Suprapubic skin (tissue), 4 donors: ENCODE data around the gene STAP1. TPM values are rescaled to one million over a fixed set of nuclear protein-coding genes. Genes with fewer than 3 reads are reported as not detected.

Experiments
- DNase-seq, 2 donors: peaks; one replicate each; pipeline ENCODE4 v3.0.0-alpha.2; 2019; ENCODE audit warnings: low spot score in 2 of 2
- H3K27ac ChIP-seq: fragments of 200-600 bp; sonication (generic); one replicate; pipeline ENCODE4 v1.5.1; 2019
- H3K27me3 ChIP-seq: fragments of 200-600 bp; sonication (generic); one replicate; pipeline ENCODE4 v1.5.1; 2019
- H3K36me3 ChIP-seq: fragments of 200-600 bp; sonication (generic); one replicate; pipeline ENCODE4 v1.5.1; 2019
- H3K4me1 ChIP-seq: fragments of 200-600 bp; sonication (generic); one replicate; pipeline ENCODE4 v1.5.1; 2019
- H3K4me3 ChIP-seq: fragments of 200-600 bp; sonication (generic); one replicate; pipeline ENCODE4 v1.5.1; 2019; ENCODE audit warnings: mild to moderate bottlenecking
- H3K9me3 ChIP-seq: fragments of 200-600 bp; sonication (generic); one replicate; pipeline ENCODE4 v1.5.1; 2019
- CTCF ChIP-seq, 2 donors: fragments of 200-600 bp in 1 of 2; fragments of 450-650 bp in 1 of 2; sonication (generic) in 1 of 2; IDR thresholded peaks; one replicate each; pipeline ENCODE4 v1.5.1; 2016 to 2019; ENCODE audit warnings: antibody characterized with exemption in 2 of 2, mild to moderate bottlenecking in 1 of 2, moderate library complexity in 1 of 2
- EP300 ChIP-seq: sonication (generic); formaldehyde crosslinking; IDR thresholded peaks from one replicate; pipeline ENCODE4 v1.6.1; 2017; ENCODE audit warnings: antibody characterized with exemption
- POLR2A ChIP-seq, 2 donors: fragments of 450-650 bp; IDR thresholded peaks; one replicate each; pipeline ENCODE4 v1.6.1; 2017; ENCODE audit warnings: antibody characterized with exemption in 2 of 2, mild to moderate bottlenecking in 2 of 2, moderate library complexity in 2 of 2
- POLR2AphosphoS5 ChIP-seq, 3 donors: sonication (generic); formaldehyde crosslinking; IDR thresholded peaks; one replicate each; pipeline ENCODE4 v1.6.1; 2017; ENCODE audit warnings: antibody characterized with exemption in 3 of 3
- WGBS: methylation state at CpG from one replicate; pipeline ENCODE4 v1.1.5; 2018; 5-methylcytosine and 5-hydroxymethylcytosine counted together
- total RNA-seq, 4 donors: library from RNA; depleted of rRNA; stranded (reverse); fragments of >200 nt; gene quantifications; one replicate each; pipeline ENCODE4 v1.1.0, GENCODE V29; 2016

The STAP1 gene
- total RNA-seq, 4 donors from 2014 or later, result 0.55 TPM; not detected in 3

DNA sequence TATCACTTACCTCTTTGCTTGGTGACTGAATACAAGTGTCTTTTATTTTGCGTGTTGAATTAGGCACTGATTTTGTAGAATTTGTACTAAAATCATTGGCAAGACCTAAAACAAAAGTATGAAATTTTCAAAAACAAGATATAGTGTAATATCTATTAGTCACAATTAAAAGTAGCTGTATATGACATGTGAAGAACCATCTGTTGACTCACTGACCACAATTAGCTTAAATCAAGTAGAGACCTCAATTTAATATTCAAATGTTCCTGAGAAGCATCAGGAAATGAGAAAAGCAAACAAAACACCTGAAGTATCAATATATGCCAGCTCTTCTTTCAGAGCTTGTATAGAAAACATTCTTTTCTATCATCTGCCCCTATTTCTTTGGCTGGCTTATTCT, 18.7 kb upstream of the STAP1 start:
- Histone ChIP-seq H3K36me3 (peaks cover 52% of the 10 kb centered on the region), H3K27me3 (no peaks in the 10 kb centered on the region), H3K27ac (no peak overlapping the region), H3K4me1 (peaks cover 30% of the 10 kb centered on the region), H3K9me3 (no peaks in the 10 kb centered on the region), H3K4me3 (no peak overlapping the region)
- WGBS, result 98% methylated on average over 1 of the region's 1 CpG
- no peak for DNase-seq
- no peak for TF ChIP-seq EP300
- no peak for TF ChIP-seq POLR2AphosphoS5 (IDR thresholded peaks at IDR 0.05)
- TF ChIP-seq CTCF (IDR thresholded peaks at IDR 0.05), result no peak

GRCh38 chr4:67542076-67542475, 16.5 kb upstream of the STAP1 start:
- no peak for DNase-seq
- TF ChIP-seq EP300, result no peak
- TF ChIP-seq POLR2A (IDR thresholded peaks at IDR 0.05), result no peak
- no peak for TF ChIP-seq CTCF (IDR thresholded peaks at IDR 0.05)
- TF ChIP-seq POLR2AphosphoS5 (IDR thresholded peaks at IDR 0.05), result no peak
- no peaks in the 10 kb centered on the region for H3K9me3 ChIP-seq
- peaks cover 38% of the 10 kb centered on the region for H3K36me3 ChIP-seq
- 37% methylated on average over 1 of the region's 1 CpG for WGBS
- H3K4me3 ChIP-seq, result no peak overlapping the region
- H3K27me3 ChIP-seq, result no peaks in the 10 kb centered on the region
- peaks cover 38% of the 10 kb centered on the region for H3K4me1 ChIP-seq
- no peak overlapping the region for H3K27ac ChIP-seq

DNA sequence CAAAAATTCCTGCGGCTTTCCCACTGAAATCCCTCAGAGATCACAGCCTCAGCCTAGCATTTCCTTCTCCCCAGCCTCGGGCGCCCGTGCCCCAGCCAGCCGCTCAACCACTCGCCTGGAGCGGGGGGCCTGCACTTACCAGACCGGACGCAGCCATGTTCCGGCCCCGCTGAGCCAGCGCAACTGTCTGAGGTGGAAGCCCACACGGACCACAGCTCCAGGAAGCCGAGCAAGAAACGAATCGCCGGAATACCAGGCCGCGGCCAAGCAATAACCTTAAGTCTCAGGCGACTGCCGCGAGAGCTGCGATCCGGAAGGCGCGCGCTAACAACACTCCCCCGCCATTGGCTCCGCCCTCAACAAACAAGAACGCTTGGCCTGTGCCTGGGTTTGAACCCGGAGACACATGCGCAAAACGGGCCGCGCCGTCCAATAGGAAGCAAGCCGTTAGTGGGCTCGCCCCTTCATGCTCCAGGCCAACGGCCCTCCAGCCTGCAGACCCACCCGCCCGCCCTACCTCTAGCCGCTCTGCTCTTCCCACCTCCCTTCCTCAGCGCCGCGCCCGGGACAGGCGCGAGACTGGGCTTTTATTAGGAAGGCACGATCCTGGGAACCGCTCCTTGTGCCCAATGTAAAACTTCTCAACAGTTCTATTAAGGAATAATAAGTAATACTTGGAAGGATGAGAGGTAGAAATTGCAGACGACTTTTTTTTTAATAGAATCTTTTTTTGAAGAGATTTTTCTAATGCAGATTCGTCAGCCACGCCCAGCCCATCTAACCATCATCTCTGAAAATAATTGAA, 13.1 kb upstream of the STAP1 start, which contains the start of gene CENPC:
Gene CENPC (minus strand): TSS at position 305 of the 805 bp plus-strand sequence. CDS start 148 bp downstream, at position 157.
- peak; percentile 98 for DNase-seq
- WGBS, result under 1% methylated on average over 35 of the region's 53 CpGs
- H3K27ac ChIP-seq, result peak within 1 kb of the TSS; percentile 92
- H3K4me3 ChIP-seq, result peak within 1 kb of the TSS; percentile 74
- H3K36me3 ChIP-seq, result peaks cover 8% of the 10 kb centered on the region
- H3K4me1 ChIP-seq, result peaks cover 38% of the 10 kb centered on the region
- H3K27me3 ChIP-seq, result no peaks in the 10 kb centered on the region
- TF ChIP-seq POLR2A (IDR thresholded peaks at IDR 0.05) (peak; percentile 11 to 85), CTCF (IDR thresholded peaks at IDR 0.05) (no peak), POLR2AphosphoS5 (IDR thresholded peaks at IDR 0.05) (peak; percentile 54 to 88 (median 78)), EP300 (no peak)
- H3K9me3 ChIP-seq, result no peaks in the 10 kb centered on the region

DNA sequence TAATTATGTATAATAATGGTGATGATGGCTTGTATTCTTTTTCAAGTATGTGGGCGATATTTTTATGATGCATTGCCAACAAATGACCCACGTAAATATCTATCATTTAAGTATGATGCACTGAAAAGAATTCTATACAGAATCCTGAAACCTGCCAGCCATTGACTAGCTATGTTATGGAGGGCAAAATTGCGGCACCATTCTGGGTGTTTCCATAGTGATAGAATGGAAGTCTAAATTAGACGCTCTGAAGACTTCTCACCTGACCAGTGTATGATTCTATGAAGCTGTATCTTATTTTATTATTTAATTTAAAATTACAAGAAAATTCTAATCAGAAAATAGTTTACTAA, 12.5 kb upstream of the STAP1 start:
- H3K27ac ChIP-seq, result no peak overlapping the region
- peaks cover 38% of the 10 kb centered on the region for H3K4me1 ChIP-seq
- H3K36me3 ChIP-seq, result peaks cover 5% of the 10 kb centered on the region
- H3K9me3 ChIP-seq, result no peaks in the 10 kb centered on the region
- peak overlapping the region; percentile 74 for H3K4me3 ChIP-seq
- no peaks in the 10 kb centered on the region for H3K27me3 ChIP-seq
- no peak for DNase-seq
- TF ChIP-seq CTCF (IDR thresholded peaks at IDR 0.05), result no peak
- TF ChIP-seq EP300, result no peak
- TF ChIP-seq POLR2A (IDR thresholded peaks at IDR 0.05), result no peak
- TF ChIP-seq POLR2AphosphoS5 (IDR thresholded peaks at IDR 0.05), result no peak
- 34% methylated on average over 4 of the region's 4 CpGs for WGBS

DNA sequence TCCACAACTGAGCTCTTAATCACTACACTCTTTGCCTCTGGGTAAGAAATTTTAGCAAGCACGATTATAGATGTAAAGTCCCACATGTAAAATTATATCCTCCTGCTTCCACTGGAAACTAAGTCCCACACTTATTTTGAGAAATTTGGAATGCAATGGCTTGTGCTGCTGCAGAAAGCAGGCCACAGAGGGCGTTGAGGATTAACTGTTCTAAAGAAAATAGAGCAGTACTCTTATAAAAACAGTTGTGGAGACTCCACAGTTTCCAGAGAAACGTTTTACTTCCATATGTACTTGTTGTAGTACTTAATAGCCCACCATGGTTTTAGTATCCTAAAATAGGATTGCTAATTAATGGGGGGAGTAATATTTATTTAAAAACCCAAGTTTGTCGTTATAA, 11.6 kb upstream of the STAP1 start:
- WGBS, result 68% methylated on average over 4 of the region's 4 CpGs
- Histone ChIP-seq H3K27me3 (no peaks in the 10 kb centered on the region), H3K9me3 (no peaks in the 10 kb centered on the region), H3K27ac (no peak overlapping the region), H3K36me3 (peaks cover 1% of the 10 kb centered on the region), H3K4me3 (no peak overlapping the region), H3K4me1 (peaks cover 33% of the 10 kb centered on the region)
- DNase-seq, result no peak
- TF ChIP-seq POLR2A (IDR thresholded peaks at IDR 0.05) (no peak), EP300 (no peak), POLR2AphosphoS5 (IDR thresholded peaks at IDR 0.05) (no peak), CTCF (IDR thresholded peaks at IDR 0.05) (no peak)
